HepG2 (cell line): Measurements from ENCODE around the gene PBX1.

Experiments used
- DR1 ChIP-seq: sonication (generic); formaldehyde crosslinking; IDR thresholded peaks from 2 replicates; pipeline ENCODE4 v1.8.0; 2021; ENCODE audit warnings: mild to moderate bottlenecking, missing genetic modification reagents, inconsistent platforms
- FOXA1 ChIP-seq, 2 experiments: fragments of 450-650 bp in 1 of 2; sonication (generic) in 1 of 2; formaldehyde crosslinking in 1 of 2; IDR thresholded peaks; 2 replicates each; pipeline versions ENCODE4 v1.4.0 to v1.6.1; 2016 to 2020; ENCODE audit warnings: missing genetic modification reagents in 1 of 2
- FOXM1 ChIP-seq: sonication (generic); formaldehyde crosslinking; IDR thresholded peaks from 2 replicates; pipeline ENCODE4 v1.5.0; 2020; ENCODE audit warnings: missing genetic modification reagents
- KDM6A ChIP-seq: IDR thresholded peaks from 2 replicates; pipeline ENCODE4 v1.6.1; 2016; ENCODE audit warnings: low read depth
- MTA1 ChIP-seq: sonication (generic); formaldehyde crosslinking; IDR thresholded peaks from 2 replicates; pipeline ENCODE4 v1.4.0; 2020; ENCODE audit warnings: missing genetic modification reagents, mild to moderate bottlenecking, borderline replicate concordance
- MYC ChIP-seq: sonication (generic); formaldehyde crosslinking; IDR thresholded peaks from 2 replicates; pipeline ENCODE4 v1.9.0; 2021; ENCODE audit warnings: missing genetic modification reagents, borderline replicate concordance
- NFE2 ChIP-seq: sonication (generic); formaldehyde crosslinking; IDR thresholded peaks from 2 replicates; pipeline ENCODE4 v1.4.0; 2020; ENCODE audit warnings: missing genetic modification reagents
- REST ChIP-seq, 2 experiments: IDR thresholded peaks; 2 replicates each; pipeline ENCODE4 v1.6.1; 2011 to 2012; ENCODE audit warnings: low read length in 2 of 2, borderline replicate concordance in 1 of 2, low read depth in 1 of 2, mild to moderate bottlenecking in 1 of 2, moderate library complexity in 1 of 2
- ZBTB43 ChIP-seq: sonication (generic); formaldehyde crosslinking; conservative IDR thresholded peaks from 2 replicates; pipeline ENCODE4 v1.4.0; 2020; ENCODE audit warnings: missing genetic modification reagents
- ZKSCAN1 ChIP-seq: fragments of 150-350 bp; IDR thresholded peaks from 2 replicates; pipeline ENCODE4 v1.6.1; 2014; ENCODE audit warnings: low read length
- ZNF350 ChIP-seq: sonication (generic); formaldehyde crosslinking; IDR thresholded peaks from 2 replicates; pipeline ENCODE4 v1.4.0; 2020; ENCODE audit warnings: mild to moderate bottlenecking, low read depth, missing genetic modification reagents, borderline replicate concordance
- ZNF546 ChIP-seq: sonication (generic); formaldehyde crosslinking; conservative IDR thresholded peaks from 2 replicates; pipeline ENCODE4 v1.8.1; 2023; ENCODE audit warnings: mild to moderate bottlenecking, missing genetic modification reagents

- no peak for TF ChIP-seq FOXA1 (IDR thresholded peaks at IDR 0.05)
- no peak for TF ChIP-seq FOXA1 (CRISPR knock-in tag; IDR thresholded peaks at IDR 0.05)
- TF ChIP-seq REST (IDR thresholded peaks at IDR 0.05; ENCODE audit: borderline replicate concordance in 1 of 2, low read depth in 1 of 2, low read length in 2 of 2), result no peak
- TF ChIP-seq MYC (CRISPR knock-in tag), result no peak
- no peak for TF ChIP-seq KDM6A (CRISPR knock-in tag)
- no peak for TF ChIP-seq ZKSCAN1
- TF ChIP-seq ZNF546 (CRISPR knock-in tag), result no peak
- no peak for TF ChIP-seq MTA1
- no peak for TF ChIP-seq FOXM1
- TF ChIP-seq NFE2 (CRISPR knock-in tag), result no peak
- TF ChIP-seq ZBTB43 (CRISPR knock-in tag), result no peak
- no peak for TF ChIP-seq DR1 (CRISPR knock-in tag)
- TF ChIP-seq ZNF350 (CRISPR knock-in tag), result no peak
These were observed 82.4 kb downstream of the PBX1 start for GRCh38 chr1:164641353-164641730.
